ENCODE data around the gene AUTS2.
A peak's percentile ranks its signal among the peaks of the same experiment; 100 is the strongest.

Gene AUTS2

GRCh38 chr7:69736126-69736810, 138.0 kb downstream of the AUTS2 start:
- DNase-seq, result peak; percentile 92

DNA sequence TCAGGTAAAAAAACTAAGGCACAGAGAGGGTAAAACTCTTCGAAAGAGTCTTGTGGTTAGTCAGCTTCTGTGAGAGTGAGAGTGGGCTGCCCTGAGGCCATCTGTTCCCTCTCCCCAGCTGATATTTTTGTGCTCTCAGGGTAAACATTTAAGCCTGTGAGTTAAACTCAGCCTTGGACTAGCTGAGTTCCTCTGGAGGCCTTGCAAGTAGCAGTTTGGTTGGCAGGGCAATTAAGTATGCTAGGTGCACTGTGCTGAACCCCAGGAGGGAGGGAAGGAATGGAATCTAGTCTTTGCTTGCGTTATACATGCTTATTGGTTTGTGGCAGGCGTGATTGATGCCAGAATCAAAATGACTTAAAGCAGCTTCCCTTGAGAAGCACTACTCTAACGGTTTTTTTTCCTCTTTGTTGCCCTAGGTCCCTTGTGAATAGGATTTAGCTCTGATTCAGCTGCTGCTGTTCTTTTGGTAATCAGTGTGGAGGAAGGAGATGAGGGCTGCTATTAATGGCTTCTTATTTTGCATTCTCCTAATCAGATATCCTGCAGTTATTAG, 140.2 kb downstream of the AUTS2 start:
- peak; percentile 97 for DNase-seq

GRCh38 chr7:69739190-69739589, 140.9 kb downstream of the AUTS2 start:
- peak; percentile 37 for DNase-seq

- DNase-seq, result peak; percentile 91
These were observed 141.7 kb downstream of the AUTS2 start for GRCh38 chr7:69739931-69740431.

DNA sequence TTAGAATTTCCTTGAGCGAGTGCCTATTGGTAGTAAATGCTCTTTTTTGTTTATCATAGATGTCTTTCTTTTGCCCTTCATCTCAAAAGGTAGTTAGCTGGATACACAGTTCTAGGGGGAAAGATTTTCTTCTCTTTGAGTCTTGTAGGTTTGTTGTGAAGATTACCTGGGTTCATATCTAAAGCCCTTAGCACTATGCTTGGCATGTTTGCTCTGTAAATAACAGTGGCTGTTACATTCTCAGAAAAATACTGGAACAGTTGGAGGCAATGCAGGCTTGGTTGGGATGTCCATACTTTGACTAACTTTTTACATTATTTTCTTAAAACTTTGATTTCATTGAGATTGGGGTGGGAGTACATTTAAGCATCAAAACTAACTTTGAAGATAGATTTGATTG, 144.0 kb downstream of the AUTS2 start:
- no peak for DNase-seq

GRCh38 chr7:69743436-69743835, 145.2 kb downstream of the AUTS2 start:
- no peak for DNase-seq

- no peak for DNase-seq
These were observed 145.8 kb downstream of the AUTS2 start for GRCh38 chr7:69744026-69744425.

- no peak for DNase-seq
These were observed 148.1 kb downstream of the AUTS2 start for GRCh38 chr7:69746383-69746782.

GRCh38 chr7:69747144-69747543, 148.9 kb downstream of the AUTS2 start:
- no peak for DNase-seq

- no peak for DNase-seq
These were observed 150.3 kb downstream of the AUTS2 start for GRCh38 chr7:69748530-69748929.

- DNase-seq, result no peak
These were observed 151.2 kb downstream of the AUTS2 start for GRCh38 chr7:69749372-69749979.

- DNase-seq, result no peak
These were observed 151.7 kb downstream of the AUTS2 start for GRCh38 chr7:69749994-69750393.

- no peak for DNase-seq
These were observed 152.8 kb downstream of the AUTS2 start for GRCh38 chr7:69751026-69751425.

- peak; percentile 12 for DNase-seq
These were observed 155.7 kb downstream of the AUTS2 start for GRCh38 chr7:69753981-69754380.

- no peak for DNase-seq
These were observed 156.2 kb downstream of the AUTS2 start for GRCh38 chr7:69754476-69754875.

GRCh38 chr7:69756235-69756634, 158.0 kb downstream of the AUTS2 start:
- DNase-seq, result peak; percentile 19

GRCh38 chr7:69757528-69757927, 159.3 kb downstream of the AUTS2 start:
- DNase-seq, result no peak

DNA sequence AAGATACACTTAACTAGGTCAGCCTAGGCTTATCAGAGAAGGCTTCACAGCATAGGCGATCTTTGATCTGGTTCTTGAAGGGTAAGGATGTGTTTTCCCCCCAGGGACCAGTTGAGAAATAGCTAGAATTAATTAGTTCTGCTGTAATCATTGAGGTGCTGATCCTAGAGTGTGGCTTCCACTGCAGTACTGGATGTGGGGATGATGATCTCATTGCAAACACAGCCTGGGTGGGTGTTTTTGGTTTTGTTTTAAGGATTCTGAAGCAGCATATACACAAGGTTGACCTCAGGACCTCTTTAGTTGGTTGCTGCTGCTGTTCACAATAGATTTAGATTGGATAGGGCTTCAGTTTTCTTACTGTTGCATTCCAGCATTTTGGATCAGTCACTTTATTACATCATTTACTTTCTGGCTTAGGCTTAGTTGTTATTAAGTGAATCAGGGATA, 159.7 kb downstream of the AUTS2 start:
- peak; percentile 69 for DNase-seq

DNA sequence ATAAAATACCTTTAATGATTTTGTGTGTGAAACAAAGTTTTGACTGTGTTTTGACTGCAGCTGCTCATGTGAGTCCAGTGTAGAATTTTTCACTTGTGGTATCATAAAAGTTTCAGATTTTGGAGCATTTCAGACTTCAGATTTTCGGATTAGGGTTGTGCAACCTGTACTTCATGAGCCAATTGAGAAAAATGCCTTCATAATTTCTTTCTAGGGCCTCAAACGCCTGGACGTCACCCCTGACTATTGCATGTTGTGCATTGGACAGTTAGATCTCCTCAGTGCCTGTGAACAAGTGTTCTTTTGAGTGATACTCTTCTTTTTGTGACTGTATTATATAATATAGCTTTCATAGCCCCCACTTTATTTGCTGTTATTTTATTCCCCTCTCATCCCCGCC, 161.1 kb downstream of the AUTS2 start:
- DNase-seq, result no peak

GRCh38 chr7:69761290-69761922, 163.1 kb downstream of the AUTS2 start:
- DNase-seq, result peak; percentile 95

DNA sequence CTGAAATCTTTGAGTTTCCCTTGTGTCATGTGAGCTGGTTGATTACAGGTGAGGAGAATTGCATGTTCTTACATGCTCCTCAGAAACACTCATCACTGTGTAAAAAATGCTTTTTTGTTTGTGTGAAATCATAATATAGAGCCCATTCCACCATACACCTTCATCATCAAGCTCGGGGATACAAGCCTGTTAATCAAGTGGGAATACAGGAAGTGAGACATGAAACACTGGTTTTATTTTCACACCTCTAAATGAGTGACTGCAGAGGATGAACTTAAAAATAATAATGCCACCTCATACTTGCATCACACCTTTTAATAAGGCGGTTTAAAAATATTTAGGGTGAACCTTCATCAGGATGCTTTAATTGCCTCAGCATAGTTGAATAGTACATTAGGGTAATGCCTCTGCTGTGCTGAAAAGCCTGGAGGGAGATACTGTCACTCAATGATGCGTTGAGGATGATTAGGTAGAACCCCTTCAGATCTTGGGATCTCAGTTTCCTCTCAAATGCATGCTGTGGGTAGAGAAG, 164.6 kb downstream of the AUTS2 start:
- DNase-seq, result no peak

DNA sequence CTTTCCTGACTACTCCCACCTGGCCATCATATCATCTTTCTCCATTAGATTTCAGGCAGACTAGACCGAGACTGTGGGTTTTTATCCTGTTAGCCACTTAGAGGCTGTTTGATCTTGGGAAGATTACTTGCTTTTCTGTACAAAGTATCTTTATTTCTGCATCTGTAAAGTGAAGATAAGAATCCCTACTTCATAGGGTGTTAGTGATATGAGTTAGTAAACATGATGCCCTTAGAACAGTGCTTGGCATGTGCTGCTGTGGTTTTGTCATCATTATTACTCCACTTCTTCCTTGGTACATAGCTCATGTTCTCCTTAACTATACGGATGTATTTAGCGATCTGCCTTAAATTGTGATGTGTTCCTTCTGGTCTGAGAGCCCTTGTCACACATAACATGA, 165.2 kb downstream of the AUTS2 start:
- peak; percentile 45 for DNase-seq

GRCh38 chr7:69764147-69764546, 165.9 kb downstream of the AUTS2 start:
- no peak for DNase-seq

- no peak for DNase-seq
These were observed 166.4 kb downstream of the AUTS2 start for GRCh38 chr7:69764681-69765080.

Measured in NCI-H82 (cell line).